K562 (cell line): Measurements from ENCODE around the gene GPR21. TPM values are rescaled to one million over a fixed set of nuclear protein-coding genes. Genes with fewer than 3 reads are reported as not detected.

Experiments
- DACH1 ChIP-seq: fragments of 450-650 bp; IDR thresholded peaks from 2 replicates; pipeline ENCODE4 v1.6.1; 2018; ENCODE audit not compliant: partially characterized antibody
- EP400 ChIP-seq: fragments of 450-650 bp; IDR thresholded peaks from 2 replicates; pipeline ENCODE4 v1.6.1; 2017; ENCODE audit warnings: antibody characterized with exemption, mild to moderate bottlenecking, moderate library complexity
- FIP1L1 ChIP-seq: fragments of 200-400 bp; formaldehyde crosslinking; IDR thresholded peaks from 2 replicates; pipeline ENCODE4 v1.6.1; 2018; ENCODE audit warnings: mild to moderate bottlenecking, low read depth, low read length; ENCODE audit not compliant: poor library complexity, severe bottlenecking
- KDM1A ChIP-seq, 2 experiments: fragments of 450-650 bp; IDR thresholded peaks; 2 replicates each; pipeline ENCODE4 v1.6.1; 2016; ENCODE audit warnings: mild to moderate bottlenecking in 2 of 2
- NCOA4 ChIP-seq: fragments of 450-650 bp; IDR thresholded peaks from 2 replicates; pipeline ENCODE4 v1.6.1; 2018; ENCODE audit warnings: mild to moderate bottlenecking; ENCODE audit not compliant: partially characterized antibody
- NFATC3 ChIP-seq: fragments of 450-650 bp; IDR thresholded peaks from 2 replicates; pipeline ENCODE4 v1.6.1; 2017; ENCODE audit warnings: mild to moderate bottlenecking
- PHF8 ChIP-seq: fragments of 200-600 bp; sonication (generic); IDR thresholded peaks from 2 replicates; pipeline ENCODE4 v1.6.1; 2012; ENCODE audit warnings: mixed run types, mild to moderate bottlenecking, inconsistent platforms, low read length, moderate library complexity, borderline replicate concordance
- TEAD4 ChIP-seq, 2 experiments: sonication (generic) in 1 of 2; formaldehyde crosslinking in 1 of 2; IDR thresholded peaks; 2 replicates each; pipeline versions ENCODE4 v1.6.1 to v1.8.0; 2012 to 2022; ENCODE audit warnings: borderline replicate concordance in 1 of 2, inconsistent platforms in 1 of 2, low read length in 1 of 2, mild to moderate bottlenecking in 1 of 2, missing genetic modification reagents in 1 of 2
- ZNF764 ChIP-seq: fragments of 250-450 bp; sonication (Bioruptor Pico); IDR thresholded peaks from 2 replicates; pipeline ENCODE4 v1.4.0; 2020; ENCODE audit warnings: low read depth, mild to moderate bottlenecking, moderate library complexity
- polyA plus RNA-seq, 8 experiments: library from polyadenylated mRNA; depleted of rRNA in 4 of 8; stranded (reverse) in 5 of 8; unstranded in 3 of 8; fragments of >200 nt; fragmentation: Nextera tagmentation in 2 of 8; fragmentation: Illumina TruSeq in 1 of 8; extraction: Ambion mirVana in 2 of 8; extraction: Trizol in 1 of 8; gene quantifications; 2 replicates each; pipeline versions ENCODE4 v1.2.1 to v1.2.3, GENCODE V29; 2011 to 2014; ENCODE audit warnings: inconsistent platforms in 1 of 8, missing spikeins in 1 of 8
- total RNA-seq, 7 experiments: library from RNA; depleted of rRNA in 6 of 7; stranded (reverse); fragments of >200 nt in 6 of 7; fragmentation: Illumina TruSeq in 2 of 7; extraction: Trizol in 2 of 7; gene quantifications; 2 replicates each; pipeline versions ENCODE4 v1.2.1 to v1.2.3, GENCODE V29; 2011 to 2021; ENCODE audit warnings: low replicate concordance in 1 of 7
- TF ChIP-seq, protein P1 (sequence below), 2 experiments: fragments of 450-650 bp; IDR thresholded peaks; 2 replicates each; pipeline ENCODE4 v1.6.1; 2018; ENCODE audit warnings: mild to moderate bottlenecking in 2 of 2, low read depth in 1 of 2; ENCODE audit not compliant: partially characterized antibody in 2 of 2
- TF ChIP-seq, protein P2 (sequence below): IDR thresholded peaks from 2 replicates; pipeline ENCODE4 v1.6.1; 2012; ENCODE audit warnings: low read depth, low read length, improper control_type of control experiment, borderline replicate concordance
- TF ChIP-seq, protein P3 (sequence below): fragments of 200-800 bp; sonication (Bioruptor generic); IDR thresholded peaks from 2 replicates; pipeline ENCODE4 v1.6.1; 2016; ENCODE audit warnings: missing genetic modification characterization, missing compliant biosample characterization
- TF ChIP-seq, protein P4 (sequence below): fragments of 450-650 bp; IDR thresholded peaks from 2 replicates; pipeline ENCODE4 v1.6.1; 2016; ENCODE audit warnings: missing biosample characterization, missing genetic modification characterization

GPR21 gene
- total and polyA plus RNA-seq, 9 of the 15 experiments (the other 6 are each of a cell fraction or from before 2014, with no cell fraction given): 0.16 to 0.83 (median 0.36) TPM; not detected in 6

DNA sequence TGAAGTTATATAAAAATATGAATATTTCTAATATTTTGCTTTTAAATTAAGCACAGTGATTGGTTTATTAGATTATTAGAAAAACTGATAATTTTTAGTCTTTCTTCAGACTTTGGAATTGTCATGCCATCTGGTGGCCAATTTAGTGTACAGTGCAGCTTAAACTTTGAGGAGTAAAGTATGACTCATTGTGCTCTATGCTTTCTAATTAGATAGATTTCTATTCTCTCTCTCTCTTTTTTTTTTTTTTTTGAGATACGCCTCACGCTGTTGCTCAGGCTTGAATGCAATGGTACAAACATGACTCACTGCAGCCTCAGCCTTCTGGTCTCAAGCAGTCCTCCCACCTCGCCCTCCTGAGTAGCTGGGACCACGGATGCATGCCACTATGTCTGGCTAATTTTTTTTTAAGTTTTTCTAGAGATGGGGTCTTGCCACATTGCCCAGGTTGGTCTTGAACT is 42.1 kb upstream of the GPR21 start (continued):
- TF ChIP-seq, protein P1, sequence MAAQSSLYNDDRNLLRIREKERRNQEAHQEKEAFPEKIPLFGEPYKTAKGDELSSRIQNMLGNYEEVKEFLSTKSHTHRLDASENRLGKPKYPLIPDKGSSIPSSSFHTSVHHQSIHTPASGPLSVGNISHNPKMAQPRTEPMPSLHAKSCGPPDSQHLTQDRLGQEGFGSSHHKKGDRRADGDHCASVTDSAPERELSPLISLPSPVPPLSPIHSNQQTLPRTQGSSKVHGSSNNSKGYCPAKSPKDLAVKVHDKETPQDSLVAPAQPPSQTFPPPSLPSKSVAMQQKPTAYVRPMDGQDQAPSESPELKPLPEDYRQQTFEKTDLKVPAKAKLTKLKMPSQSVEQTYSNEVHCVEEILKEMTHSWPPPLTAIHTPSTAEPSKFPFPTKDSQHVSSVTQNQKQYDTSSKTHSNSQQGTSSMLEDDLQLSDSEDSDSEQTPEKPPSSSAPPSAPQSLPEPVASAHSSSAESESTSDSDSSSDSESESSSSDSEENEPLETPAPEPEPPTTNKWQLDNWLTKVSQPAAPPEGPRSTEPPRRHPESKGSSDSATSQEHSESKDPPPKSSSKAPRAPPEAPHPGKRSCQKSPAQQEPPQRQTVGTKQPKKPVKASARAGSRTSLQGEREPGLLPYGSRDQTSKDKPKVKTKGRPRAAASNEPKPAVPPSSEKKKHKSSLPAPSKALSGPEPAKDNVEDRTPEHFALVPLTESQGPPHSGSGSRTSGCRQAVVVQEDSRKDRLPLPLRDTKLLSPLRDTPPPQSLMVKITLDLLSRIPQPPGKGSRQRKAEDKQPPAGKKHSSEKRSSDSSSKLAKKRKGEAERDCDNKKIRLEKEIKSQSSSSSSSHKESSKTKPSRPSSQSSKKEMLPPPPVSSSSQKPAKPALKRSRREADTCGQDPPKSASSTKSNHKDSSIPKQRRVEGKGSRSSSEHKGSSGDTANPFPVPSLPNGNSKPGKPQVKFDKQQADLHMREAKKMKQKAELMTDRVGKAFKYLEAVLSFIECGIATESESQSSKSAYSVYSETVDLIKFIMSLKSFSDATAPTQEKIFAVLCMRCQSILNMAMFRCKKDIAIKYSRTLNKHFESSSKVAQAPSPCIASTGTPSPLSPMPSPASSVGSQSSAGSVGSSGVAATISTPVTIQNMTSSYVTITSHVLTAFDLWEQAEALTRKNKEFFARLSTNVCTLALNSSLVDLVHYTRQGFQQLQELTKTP (IDR thresholded peaks at IDR 0.05; ENCODE audit: low read depth in 1 of 2, partially characterized antibody in 2 of 2): no peak
- TF ChIP-seq EP400 (no peak), NCOA4 (no peak), PHF8 (no peak), FIP1L1 (no peak), NFATC3 (no peak), KDM1A (IDR thresholded peaks at IDR 0.05) (no peak), DACH1 (peak; percentile 91), ZNF764 (no peak), TEAD4 (IDR thresholded peaks at IDR 0.05; ENCODE audit: low read length) (no peak), TEAD4 (CRISPR knock-in tag; IDR thresholded peaks at IDR 0.05; ENCODE audit: borderline replicate concordance) (no peak)
- TF ChIP-seq, protein P2, sequence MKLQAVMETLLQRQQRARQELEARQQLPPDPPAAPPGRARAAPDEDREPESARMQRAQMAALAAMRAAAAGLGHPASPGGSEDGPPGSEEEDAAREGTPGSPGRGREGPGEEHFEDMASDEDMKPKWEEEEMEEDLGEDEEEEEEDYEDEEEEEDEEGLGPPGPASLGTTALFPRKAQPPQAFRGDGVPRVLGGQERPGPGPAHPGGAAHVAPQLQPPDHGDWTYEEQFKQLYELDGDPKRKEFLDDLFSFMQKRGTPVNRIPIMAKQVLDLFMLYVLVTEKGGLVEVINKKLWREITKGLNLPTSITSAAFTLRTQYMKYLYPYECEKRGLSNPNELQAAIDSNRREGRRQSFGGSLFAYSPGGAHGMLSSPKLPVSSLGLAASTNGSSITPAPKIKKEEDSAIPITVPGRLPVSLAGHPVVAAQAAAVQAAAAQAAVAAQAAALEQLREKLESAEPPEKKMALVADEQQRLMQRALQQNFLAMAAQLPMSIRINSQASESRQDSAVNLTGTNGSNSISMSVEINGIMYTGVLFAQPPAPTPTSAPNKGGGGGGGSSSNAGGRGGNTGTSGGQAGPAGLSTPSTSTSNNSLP: peak; percentile 81; the same call in 1 of the 2 replicates
- TF ChIP-seq, protein P3, sequence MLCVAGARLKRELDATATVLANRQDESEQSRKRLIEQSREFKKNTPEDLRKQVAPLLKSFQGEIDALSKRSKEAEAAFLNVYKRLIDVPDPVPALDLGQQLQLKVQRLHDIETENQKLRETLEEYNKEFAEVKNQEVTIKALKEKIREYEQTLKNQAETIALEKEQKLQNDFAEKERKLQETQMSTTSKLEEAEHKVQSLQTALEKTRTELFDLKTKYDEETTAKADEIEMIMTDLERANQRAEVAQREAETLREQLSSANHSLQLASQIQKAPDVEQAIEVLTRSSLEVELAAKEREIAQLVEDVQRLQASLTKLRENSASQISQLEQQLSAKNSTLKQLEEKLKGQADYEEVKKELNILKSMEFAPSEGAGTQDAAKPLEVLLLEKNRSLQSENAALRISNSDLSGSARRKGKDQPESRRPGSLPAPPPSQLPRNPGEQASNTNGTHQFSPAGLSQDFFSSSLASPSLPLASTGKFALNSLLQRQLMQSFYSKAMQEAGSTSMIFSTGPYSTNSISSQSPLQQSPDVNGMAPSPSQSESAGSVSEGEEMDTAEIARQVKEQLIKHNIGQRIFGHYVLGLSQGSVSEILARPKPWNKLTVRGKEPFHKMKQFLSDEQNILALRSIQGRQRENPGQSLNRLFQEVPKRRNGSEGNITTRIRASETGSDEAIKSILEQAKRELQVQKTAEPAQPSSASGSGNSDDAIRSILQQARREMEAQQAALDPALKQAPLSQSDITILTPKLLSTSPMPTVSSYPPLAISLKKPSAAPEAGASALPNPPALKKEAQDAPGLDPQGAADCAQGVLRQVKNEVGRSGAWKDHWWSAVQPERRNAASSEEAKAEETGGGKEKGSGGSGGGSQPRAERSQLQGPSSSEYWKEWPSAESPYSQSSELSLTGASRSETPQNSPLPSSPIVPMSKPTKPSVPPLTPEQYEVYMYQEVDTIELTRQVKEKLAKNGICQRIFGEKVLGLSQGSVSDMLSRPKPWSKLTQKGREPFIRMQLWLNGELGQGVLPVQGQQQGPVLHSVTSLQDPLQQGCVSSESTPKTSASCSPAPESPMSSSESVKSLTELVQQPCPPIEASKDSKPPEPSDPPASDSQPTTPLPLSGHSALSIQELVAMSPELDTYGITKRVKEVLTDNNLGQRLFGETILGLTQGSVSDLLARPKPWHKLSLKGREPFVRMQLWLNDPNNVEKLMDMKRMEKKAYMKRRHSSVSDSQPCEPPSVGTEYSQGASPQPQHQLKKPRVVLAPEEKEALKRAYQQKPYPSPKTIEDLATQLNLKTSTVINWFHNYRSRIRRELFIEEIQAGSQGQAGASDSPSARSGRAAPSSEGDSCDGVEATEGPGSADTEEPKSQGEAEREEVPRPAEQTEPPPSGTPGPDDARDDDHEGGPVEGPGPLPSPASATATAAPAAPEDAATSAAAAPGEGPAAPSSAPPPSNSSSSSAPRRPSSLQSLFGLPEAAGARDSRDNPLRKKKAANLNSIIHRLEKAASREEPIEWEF (CRISPR knock-in tag): no peak
- TF ChIP-seq, protein P4, sequence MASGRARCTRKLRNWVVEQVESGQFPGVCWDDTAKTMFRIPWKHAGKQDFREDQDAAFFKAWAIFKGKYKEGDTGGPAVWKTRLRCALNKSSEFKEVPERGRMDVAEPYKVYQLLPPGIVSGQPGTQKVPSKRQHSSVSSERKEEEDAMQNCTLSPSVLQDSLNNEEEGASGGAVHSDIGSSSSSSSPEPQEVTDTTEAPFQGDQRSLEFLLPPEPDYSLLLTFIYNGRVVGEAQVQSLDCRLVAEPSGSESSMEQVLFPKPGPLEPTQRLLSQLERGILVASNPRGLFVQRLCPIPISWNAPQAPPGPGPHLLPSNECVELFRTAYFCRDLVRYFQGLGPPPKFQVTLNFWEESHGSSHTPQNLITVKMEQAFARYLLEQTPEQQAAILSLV (tag): no peak
